ENCODE results near the gene KRTAP19-5.
"Not testable (repeated sequence)": the region's sequence is repeated elsewhere in the genome, so short reads cannot be mapped to it uniquely, and the experiment has no call there.

GRCh38 chr21:30505621-30506205 lies 3.8 kb upstream of the KRTAP19-5 start:
- TF ChIP-seq POLR2A, CTCF (IDR thresholded peaks at IDR 0.05): not testable (repeated sequence)

All from lower leg skin (tissue), 3 donors.